WERI-Rb-1 (cell line): ENCODE measurements around the gene TEX11.
"Not testable (repeated sequence)": the region's sequence is repeated elsewhere in the genome, so short reads cannot be mapped to it uniquely, and the experiment has no call there.

Source experiments
- DNase-seq: peaks from one replicate; pipeline ENCODE4 v3.0.0-alpha.2; 2020
- H3K27ac ChIP-seq: fragments of 250-450 bp; sonication (Bioruptor Pico); 2 replicates; pipeline ENCODE4 v1.5.1; 2020; ENCODE audit warnings: mild to moderate bottlenecking, moderate library complexity
- H3K27me3 ChIP-seq: fragments of 250-450 bp; sonication (Bioruptor Pico); 2 replicates; pipeline ENCODE4 v1.5.1; 2021; ENCODE audit warnings: mild to moderate bottlenecking, low read depth, moderate library complexity; ENCODE audit not compliant: insufficient read depth, severe bottlenecking
- H3K36me3 ChIP-seq: fragments of 250-450 bp; sonication (Bioruptor Pico); 2 replicates; pipeline ENCODE4 v1.5.1; 2020; ENCODE audit warnings: mild to moderate bottlenecking, moderate library complexity
- H3K4me3 ChIP-seq: 2 replicates; pipeline ENCODE4 v1.5.1; 2011; ENCODE audit warnings: low read depth, mild to moderate bottlenecking, control low read depth, low read length
- H3K9me3 ChIP-seq: fragments of 250-450 bp; sonication (Bioruptor Pico); 2 replicates; pipeline ENCODE4 v1.5.1; 2021; ENCODE audit warnings: mild to moderate bottlenecking, moderate library complexity; ENCODE audit not compliant: severe bottlenecking
- CTCF ChIP-seq: IDR thresholded peaks from 2 replicates; pipeline ENCODE4 v1.5.1; 2011; ENCODE audit warnings: low read depth, mild to moderate bottlenecking, control low read depth, inconsistent platforms, low read length

TEX11 gene

GRCh38 chrX:70525733-70526132 lies 382.8 kb downstream of the TEX11 start:
- H3K36me3 ChIP-seq = no peaks in the 10 kb centered on the region
- no peak overlapping the region for H3K4me3 ChIP-seq
- no peaks in the 10 kb centered on the region for H3K9me3 ChIP-seq
- TF ChIP-seq CTCF = no peak
- H3K27me3 ChIP-seq = peaks cover 45% of the 10 kb centered on the region
- H3K27ac ChIP-seq = no peak overlapping the region
- DNase-seq = no peak

GRCh38 chrX:70515692-70516091 lies 392.8 kb downstream of the TEX11 start:
- DNase-seq, H3K36me3 ChIP-seq, H3K4me3 ChIP-seq, H3K27ac ChIP-seq, H3K27me3 ChIP-seq, H3K9me3 ChIP-seq: not testable (repeated sequence)

GRCh38 chrX:70515270-70515669 lies 393.2 kb downstream of the TEX11 start:
- H3K9me3 ChIP-seq, DNase-seq, H3K27ac ChIP-seq, H3K4me3 ChIP-seq, H3K27me3 ChIP-seq, H3K36me3 ChIP-seq: not testable (repeated sequence)

- H3K36me3 ChIP-seq = no peaks in the 10 kb centered on the region
- H3K4me3 ChIP-seq = no peak overlapping the region
- no peak for DNase-seq
- H3K27me3 ChIP-seq = peaks cover 10% of the 10 kb centered on the region
- no peak for TF ChIP-seq CTCF
- H3K27ac ChIP-seq = no peak overlapping the region
- no peaks in the 10 kb centered on the region for H3K9me3 ChIP-seq
Observed at GRCh38 chrX:70509078-70509477, 399.4 kb downstream of the TEX11 start.

- H3K36me3 ChIP-seq = no peaks in the 10 kb centered on the region
- DNase-seq = peak; percentile 31
- no peaks in the 10 kb centered on the region for H3K9me3 ChIP-seq
Observed at GRCh38 chrX:70508296-70508911, 400.1 kb downstream of the TEX11 start.

GRCh38 chrX:70505451-70505841 lies 403.1 kb downstream of the TEX11 start:
- TF ChIP-seq CTCF = no peak
- Histone ChIP-seq H3K36me3 (peaks cover 9% of the 10 kb centered on the region; the same call in 1 of the 2 replicates), H3K27ac (no peak overlapping the region), H3K9me3 (no peaks in the 10 kb centered on the region), H3K4me3 (no peak overlapping the region), H3K27me3 (peaks cover 6% of the 10 kb centered on the region)
- DNase-seq = peak; percentile 44

More at GRCh38 chrX:70508296-70508911, 400.1 kb downstream of the TEX11 start:
- Histone ChIP-seq H3K27me3 (peaks cover 6% of the 10 kb centered on the region), H3K4me3 (no peak overlapping the region), H3K27ac (no peak overlapping the region)
- no peak for TF ChIP-seq CTCF
